GM10266 (cell line): Measurements from ENCODE around the gene ELMO1.

ENCODE experiments used
- DNase-seq: peaks from one replicate; pipeline ENCODE4 v3.0.0; 2012; ENCODE audit errors: extremely low spot score
- CTCF ChIP-seq: IDR thresholded peaks from 2 replicates; pipeline ENCODE4 v1.5.1; 2012; ENCODE audit warnings: mild to moderate bottlenecking, low read depth; ENCODE audit not compliant: control insufficient read depth, insufficient read depth; ENCODE audit errors: missing control alignments

Gene ELMO1

GRCh38 chr7:37109843-37110242, 338.8 kb downstream of the ELMO1 start:
- no peak for DNase-seq
- TF ChIP-seq CTCF, result no peak

GRCh38 chr7:37109016-37109683, 339.5 kb downstream of the ELMO1 start:
- no peak for TF ChIP-seq CTCF
- no peak for DNase-seq

DNA sequence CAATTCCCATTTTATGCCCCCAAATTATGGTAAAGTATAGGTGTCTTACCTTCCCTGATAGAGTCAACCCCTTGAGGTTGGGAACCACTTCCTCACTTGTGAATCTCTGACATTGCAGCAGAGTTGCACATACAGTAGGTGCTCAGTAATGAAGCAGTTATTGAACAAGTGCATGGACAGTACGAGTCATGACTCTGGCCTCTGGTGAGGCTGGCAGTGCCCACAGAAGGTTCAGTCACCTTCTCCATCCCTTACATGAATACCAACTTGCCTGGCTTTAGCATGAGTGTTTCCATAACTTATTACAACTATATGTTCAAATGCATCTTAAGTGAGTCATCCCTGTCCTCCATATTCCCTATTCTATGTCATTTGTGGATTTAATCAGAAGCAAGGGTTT, 340.0 kb downstream of the ELMO1 start:
- no peak for TF ChIP-seq CTCF

GRCh38 chr7:37107047-37107750, 341.5 kb downstream of the ELMO1 start:
- DNase-seq, result no peak
- no peak for TF ChIP-seq CTCF

More for the DNA sequence above, 340.0 kb downstream of the ELMO1 start:
- no peak for DNase-seq

DNA sequence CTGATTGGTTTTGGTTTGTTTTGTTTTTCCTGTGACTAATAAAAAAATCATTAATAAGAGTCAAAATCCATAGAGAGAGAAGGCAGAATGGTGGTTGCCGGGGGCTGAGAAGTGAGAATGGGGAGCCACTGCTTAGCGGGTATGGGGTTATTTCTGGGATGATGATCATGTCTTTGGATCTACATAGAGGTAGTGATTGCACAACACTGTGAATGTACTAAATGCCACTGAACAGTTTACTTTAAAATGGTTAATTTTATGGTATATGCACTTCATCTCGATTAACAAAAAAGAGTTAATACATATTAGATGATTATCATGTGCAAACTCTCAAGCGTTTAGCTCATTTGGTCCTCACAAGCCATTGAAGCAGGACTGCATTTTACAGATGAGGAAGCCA, 342.9 kb downstream of the ELMO1 start:
- TF ChIP-seq CTCF, result no peak
- DNase-seq, result no peak

DNA sequence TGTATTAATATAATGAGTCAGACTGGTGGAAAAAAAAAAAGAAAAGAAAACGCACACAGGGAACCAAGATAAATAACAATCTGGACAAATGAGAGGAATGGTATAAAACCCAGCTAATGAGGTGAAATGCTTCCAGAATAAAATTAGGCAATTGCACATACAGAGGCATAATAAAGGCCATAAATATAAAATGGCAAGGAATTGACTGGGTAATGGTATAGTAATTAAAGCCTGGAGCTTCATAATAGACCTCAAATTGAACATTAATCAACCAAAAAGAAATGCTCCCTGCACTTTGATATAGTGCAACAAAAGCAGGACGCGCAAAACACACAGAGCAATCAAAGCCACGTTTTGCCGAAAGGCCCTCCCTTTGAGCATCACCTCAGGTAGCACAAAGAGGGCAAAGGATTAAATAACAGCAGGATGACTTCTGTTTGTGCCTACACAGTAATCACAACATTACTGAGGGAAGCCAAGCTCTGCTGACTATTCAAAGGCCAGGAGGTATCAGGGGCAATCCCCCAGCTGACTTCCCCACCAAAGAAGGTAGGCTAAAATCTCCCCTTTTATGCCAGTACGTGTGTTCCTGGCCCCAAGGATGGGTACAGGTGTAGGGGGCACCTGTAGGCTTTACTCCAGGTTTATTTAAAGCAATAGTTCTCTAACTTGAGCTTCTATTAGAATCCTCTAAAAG, 343.7 kb downstream of the ELMO1 start:
- no peak for TF ChIP-seq CTCF

More for the DNA sequence above, 343.7 kb downstream of the ELMO1 start:
- no peak for DNase-seq
